ENCODE measurements around the gene PCNX2. TPM values are rescaled to one million over a fixed set of nuclear protein-coding genes. Genes with fewer than 3 reads are reported as not detected.
A peak's percentile ranks its signal among the peaks of the same experiment; 100 is the strongest.

The PCNX2 gene
- total and polyA plus RNA-seq, 2 of the 8 experiments (the other 6 are each of a cell fraction or from before 2014, with no cell fraction given), result 46.1 to 57.6 TPM

DNA sequence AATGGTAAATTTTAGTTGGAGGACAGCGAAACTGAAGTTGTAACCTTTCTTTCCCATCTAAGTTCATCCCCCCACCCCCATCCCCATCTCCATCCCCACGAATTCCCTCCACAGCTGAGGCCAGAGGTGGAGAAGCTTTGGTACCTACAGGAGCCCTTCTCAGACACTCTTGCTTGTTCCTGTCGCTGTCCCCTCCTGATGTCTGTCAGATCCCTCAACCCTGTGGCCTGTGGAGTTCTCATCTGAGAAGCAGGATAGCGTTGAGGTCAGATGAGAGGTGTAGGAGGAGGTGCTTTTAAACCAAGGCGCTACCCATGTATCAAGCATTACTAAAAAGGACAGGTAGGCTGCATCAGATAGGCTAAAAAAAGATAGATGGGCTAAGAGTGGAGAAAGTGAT lies 344.3 kb downstream of the PCNX2 start:
- no peak overlapping the region for H3K4ac ChIP-seq (replicated peaks; ENCODE audit: insufficient read length, low read depth, low read length)
- H3K14ac ChIP-seq (ENCODE audit: insufficient read length), result no peak overlapping the region
- H2BK20ac ChIP-seq (ENCODE audit: low read length), result no peak overlapping the region
- H3K23me2 ChIP-seq (ENCODE audit: low read depth, low read length), result peaks cover 5% of the 10 kb centered on the region
- no peak overlapping the region for H2AK5ac ChIP-seq (ENCODE audit: low read depth, low read length)
- no peak overlapping the region for H3K18ac ChIP-seq (ENCODE audit: extremely low read depth, low read length)
- no peak overlapping the region for H4K5ac ChIP-seq (ENCODE audit: insufficient read length, low read depth, low read length)
- H3K9me3 ChIP-seq (ENCODE audit: insufficient read depth in 2 of 2, low read depth in 1 of 2, low read length in 1 of 2), result no peaks in the 10 kb centered on the region
- WGBS, 2 experiments (ENCODE audit: extremely low coverage in 1 of 2, insufficient coverage in 1 of 2, insufficient read length in 1 of 2, insufficient replicate concordance in 2 of 2, low coverage in 1 of 2, low lambda C conversion rate in 2 of 2, missing lambda C conversion rate in 1 of 2), result 5% methylated on average over 5 of the region's 5 CpGs; no CpG with 5 or more reads in 1 of the 2 experiments
- H4K20me1 ChIP-seq (replicated peaks in 1 of 2; ENCODE audit: control insufficient read depth in 1 of 2, insufficient read depth in 2 of 2, low read length in 2 of 2), result peaks cover 1 to 3% of the 10 kb centered on the region in 2 experiments
- no peak overlapping the region for H2BK5ac ChIP-seq (ENCODE audit: low read depth, low read length)
- H2BK120ac ChIP-seq (replicated peaks; ENCODE audit: low read depth, low read length), result no peak overlapping the region
- H2BK12ac ChIP-seq (ENCODE audit: low read depth, low read length), result no peak overlapping the region
- H3K9ac ChIP-seq (replicated peaks in 1 of 4; ENCODE audit: extremely low read depth in 1 of 4, low read depth in 3 of 4, low read length in 3 of 4), result peak overlapping the region; percentile 63 to 81 (median 73); a peak in 5 of 7 replicates
- H4K8ac ChIP-seq (ENCODE audit: extremely low read depth, insufficient read depth, low read length), result no peak overlapping the region
- peak overlapping the region; percentile 78 to 86 for H3K4me2 ChIP-seq (ENCODE audit: insufficient read depth in 1 of 2, low read depth in 2 of 2, low read length in 2 of 2)
- no peaks in the 10 kb centered on the region; the same call in 1 of the 2 replicates for H3K79me1 ChIP-seq (ENCODE audit: low read depth, low read length)
- FAIRE-seq, result no peak
- DNase-seq (ENCODE audit: low read depth in 1 of 2, low spot score in 2 of 2), result no peak
- peak overlapping the region; percentile 75 to 94 (median 88) for H3K4me3 ChIP-seq (ENCODE audit: extremely low read depth in 1 of 4, insufficient read depth in 2 of 4, low read depth in 3 of 4, low read length in 4 of 4)
- H3K56ac ChIP-seq (replicated peaks; ENCODE audit: insufficient read length, low read depth, low read length), result no peak overlapping the region
- H3K36me3 ChIP-seq (ENCODE audit: control insufficient read depth in 2 of 4, insufficient read depth in 4 of 4, low read length in 3 of 4), result peaks cover 0 to 4% (median 2%) of the 10 kb centered on the region in 4 experiments; a peak in 4 of 8 replicates
- POLR2A ChIA-PET (ENCODE audit: partially characterized antibody), result interaction anchor here (1.6 kb wide), 1 partner anchor 18 kb away, joined by 3 read pairs; no protein-coding TSS in a partner anchor
- H3K4me1 ChIP-seq (replicated peaks in 1 of 4; ENCODE audit: control insufficient read depth in 3 of 4, insufficient read depth in 4 of 4, low read length in 3 of 4), result peaks cover 2 to 20% (median 10%) of the 10 kb centered on the region in 4 experiments; a peak in 5 of 7 replicates
- no peak overlapping the region for H2AFZ ChIP-seq (ENCODE audit: low read length)
- CTCF ChIA-PET (ENCODE audit: partially characterized antibody), result interaction anchor here (0.6 to 2.7 kb wide), 11 partner anchors 10 to 1095 kb away, joined by 3 to 16 read pairs (median 3); no protein-coding TSS in a partner anchor
- no peak overlapping the region for H3K23ac ChIP-seq (ENCODE audit: insufficient read length)
- H4K91ac ChIP-seq (replicated peaks; ENCODE audit: insufficient read length, low read length), result no peak overlapping the region
- H3K27ac ChIP-seq (ENCODE audit: low read depth, low read length), result 0 out of 2 replicates have a peak overlapping the region, but pooled peaks have one; percentile 86
- TF ChIP-seq SIN3A (conservative IDR thresholded peaks at IDR 0.05 in 1 of 2, IDR thresholded peaks at IDR 0.05 in 1 of 2; ENCODE audit: low read depth in 1 of 2, low read length in 2 of 2), result peak in 1 of 2 experiments; percentile 74; a peak in 2 of 4 replicates
- TF ChIP-seq, protein P1, sequence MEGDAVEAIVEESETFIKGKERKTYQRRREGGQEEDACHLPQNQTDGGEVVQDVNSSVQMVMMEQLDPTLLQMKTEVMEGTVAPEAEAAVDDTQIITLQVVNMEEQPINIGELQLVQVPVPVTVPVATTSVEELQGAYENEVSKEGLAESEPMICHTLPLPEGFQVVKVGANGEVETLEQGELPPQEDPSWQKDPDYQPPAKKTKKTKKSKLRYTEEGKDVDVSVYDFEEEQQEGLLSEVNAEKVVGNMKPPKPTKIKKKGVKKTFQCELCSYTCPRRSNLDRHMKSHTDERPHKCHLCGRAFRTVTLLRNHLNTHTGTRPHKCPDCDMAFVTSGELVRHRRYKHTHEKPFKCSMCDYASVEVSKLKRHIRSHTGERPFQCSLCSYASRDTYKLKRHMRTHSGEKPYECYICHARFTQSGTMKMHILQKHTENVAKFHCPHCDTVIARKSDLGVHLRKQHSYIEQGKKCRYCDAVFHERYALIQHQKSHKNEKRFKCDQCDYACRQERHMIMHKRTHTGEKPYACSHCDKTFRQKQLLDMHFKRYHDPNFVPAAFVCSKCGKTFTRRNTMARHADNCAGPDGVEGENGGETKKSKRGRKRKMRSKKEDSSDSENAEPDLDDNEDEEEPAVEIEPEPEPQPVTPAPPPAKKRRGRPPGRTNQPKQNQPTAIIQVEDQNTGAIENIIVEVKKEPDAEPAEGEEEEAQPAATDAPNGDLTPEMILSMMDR (IDR thresholded peaks at IDR 0.05; ENCODE audit: control extremely low read depth in 1 of 3, insufficient read depth in 1 of 3, low read depth in 1 of 3, low read length in 3 of 3), result no peak
- H3K79me2 ChIP-seq (ENCODE audit: control insufficient read depth in 1 of 2, insufficient read depth in 2 of 2, low read length in 2 of 2), result peaks cover 5 to 51% of the 10 kb centered on the region in 2 experiments; a peak in 3 of 4 replicates
- H3K27me3 ChIP-seq (replicated peaks in 1 of 4; ENCODE audit: control insufficient read depth in 3 of 4, extremely low read depth in 1 of 4, insufficient read depth in 3 of 4, low read length in 3 of 4), result no peaks in the 10 kb centered on the region
- H2BK15ac ChIP-seq (ENCODE audit: low read length), result no peak overlapping the region
